HG03103 (cell line): ENCODE measurements around the gene MYO1F.
"Not testable (repeated sequence)": the region's sequence is repeated elsewhere in the genome, so short reads cannot be mapped to it uniquely, and the experiment has no call there.

Source experiments
- ATAC-seq: cut with Tn5 transposase; IDR thresholded peaks from one replicate; pipeline ENCODE4 v1.9.1; 2021; ENCODE audit warnings: low read depth; ENCODE audit not compliant: unreplicated experiment

Gene MYO1F

DNA sequence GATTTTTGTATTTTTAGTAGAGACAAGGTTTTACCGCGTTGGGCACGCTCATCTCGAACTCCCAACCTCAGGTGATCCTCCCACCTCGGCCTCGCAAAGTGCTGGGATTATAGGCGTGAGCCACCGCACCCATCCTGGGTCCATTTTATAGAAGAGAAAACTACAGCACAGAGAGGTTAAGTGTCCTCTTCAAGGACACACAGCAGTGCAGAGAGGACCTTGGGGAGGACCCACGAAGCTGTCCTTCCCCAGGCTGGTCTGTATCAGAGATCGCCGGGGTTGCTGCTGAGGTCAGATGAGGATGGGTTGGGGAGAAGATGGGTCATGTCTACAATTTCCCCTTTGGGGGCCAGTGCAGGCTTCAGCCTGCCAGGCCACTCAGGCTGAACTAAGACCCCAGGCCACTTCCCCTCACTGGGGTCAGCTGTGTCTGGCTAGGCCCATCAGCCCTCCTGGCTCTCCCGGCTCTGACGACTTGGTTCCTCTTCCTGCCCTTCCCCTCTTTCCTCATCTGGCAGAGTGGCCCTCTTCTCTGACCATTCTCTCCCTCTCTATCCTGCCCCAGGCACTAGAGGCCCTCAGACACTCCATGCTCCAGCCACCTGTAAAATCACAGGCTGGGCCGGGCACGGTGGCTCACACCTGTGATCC is 9.6 kb downstream of the MYO1F start:
- ATAC-seq = no peak

DNA sequence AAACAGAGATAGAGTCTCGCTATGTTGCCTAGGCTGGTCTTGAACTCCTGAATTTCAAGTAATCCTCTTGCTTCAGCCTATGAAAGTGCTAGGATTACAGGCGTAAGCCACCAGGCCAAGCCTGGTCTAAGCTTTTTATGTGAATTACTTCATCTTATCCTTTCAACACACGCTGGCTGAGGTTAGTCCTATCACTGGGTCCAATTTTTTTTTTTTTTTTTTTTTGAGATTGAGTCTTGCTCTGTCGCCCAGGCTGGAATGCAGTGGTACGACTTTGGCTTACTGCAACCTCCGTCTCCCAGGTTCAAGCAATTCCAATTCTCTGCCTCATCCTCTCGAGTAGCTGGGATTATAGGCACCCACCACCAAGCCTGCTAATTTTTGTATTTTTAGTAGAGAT is 10.4 kb downstream of the MYO1F start:
- no peak for ATAC-seq

DNA sequence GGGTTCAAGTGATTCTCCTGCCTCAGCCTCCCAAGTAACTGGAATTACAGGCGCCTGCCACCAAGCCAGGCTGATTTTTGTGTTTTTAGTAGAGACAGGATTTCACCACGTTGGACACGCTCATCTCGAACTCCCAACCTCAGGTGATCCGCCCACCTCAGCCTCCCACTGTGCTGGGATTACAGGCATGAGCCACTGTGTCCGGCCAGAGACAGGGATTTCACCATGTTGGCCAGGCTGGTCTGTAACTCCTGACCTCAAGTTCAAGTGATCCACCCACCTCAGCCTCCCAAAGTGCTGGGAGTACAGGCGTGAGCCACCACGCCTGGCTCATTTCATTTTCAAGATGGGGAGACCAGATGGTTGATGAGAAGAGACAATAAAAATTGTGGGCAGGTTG is 12.4 kb downstream of the MYO1F start:
- not testable (repeated sequence) for ATAC-seq

DNA sequence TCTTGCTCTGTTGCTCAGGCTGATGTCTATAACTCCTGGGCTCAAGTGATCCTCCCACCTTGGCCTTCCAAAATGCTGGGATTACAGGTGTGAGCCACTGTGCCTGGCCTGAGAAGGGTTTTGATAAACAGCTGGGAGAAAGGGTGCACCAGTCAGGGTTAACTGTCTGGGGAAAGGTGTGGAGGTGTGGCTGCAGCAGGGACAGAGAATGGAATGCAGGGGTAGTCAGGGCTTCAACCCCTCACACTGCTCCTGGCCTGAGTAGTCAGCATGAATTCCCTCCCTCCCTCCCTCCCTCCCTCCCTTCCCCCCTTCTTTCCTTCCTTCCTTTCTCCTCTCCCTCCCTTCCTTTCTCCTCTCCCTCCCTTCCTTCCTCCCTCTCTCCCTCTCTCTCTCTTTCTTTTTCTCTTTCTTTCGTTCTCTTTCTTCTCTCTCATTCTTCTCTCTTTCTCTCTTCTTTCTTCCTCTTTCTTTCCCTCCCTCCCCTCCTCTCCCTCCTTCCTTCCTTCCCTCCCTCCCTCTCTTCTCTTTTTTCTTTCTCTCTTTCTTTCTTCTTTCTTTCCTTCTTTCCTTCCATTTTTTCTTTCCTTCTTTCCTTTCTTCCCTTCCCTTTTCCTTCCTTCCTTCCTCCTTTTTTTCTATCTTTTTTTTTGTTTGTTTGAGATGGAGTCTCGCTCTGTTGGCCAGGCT is 16.0 kb downstream of the MYO1F start:
- ATAC-seq = no peak

DNA sequence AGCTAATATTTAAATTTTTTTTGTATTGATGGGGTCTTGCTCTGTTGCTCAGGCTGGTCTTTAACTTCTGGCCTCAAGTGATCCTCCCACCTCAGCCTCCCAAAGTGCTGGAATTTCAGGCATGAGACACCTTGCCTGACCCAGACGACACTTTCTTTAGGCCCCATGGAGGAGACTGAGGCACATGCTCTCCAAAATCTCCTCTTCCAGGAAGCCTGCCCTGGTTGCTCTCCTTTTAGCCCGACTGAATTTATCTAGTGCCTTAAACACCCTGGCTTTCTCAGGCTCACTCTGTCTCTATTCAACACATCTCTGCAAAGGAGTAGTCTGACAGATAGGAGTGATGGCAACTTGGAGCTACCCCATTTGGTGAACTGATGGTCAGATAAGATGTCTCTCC is 18.9 kb downstream of the MYO1F start:
- no peak for ATAC-seq

DNA sequence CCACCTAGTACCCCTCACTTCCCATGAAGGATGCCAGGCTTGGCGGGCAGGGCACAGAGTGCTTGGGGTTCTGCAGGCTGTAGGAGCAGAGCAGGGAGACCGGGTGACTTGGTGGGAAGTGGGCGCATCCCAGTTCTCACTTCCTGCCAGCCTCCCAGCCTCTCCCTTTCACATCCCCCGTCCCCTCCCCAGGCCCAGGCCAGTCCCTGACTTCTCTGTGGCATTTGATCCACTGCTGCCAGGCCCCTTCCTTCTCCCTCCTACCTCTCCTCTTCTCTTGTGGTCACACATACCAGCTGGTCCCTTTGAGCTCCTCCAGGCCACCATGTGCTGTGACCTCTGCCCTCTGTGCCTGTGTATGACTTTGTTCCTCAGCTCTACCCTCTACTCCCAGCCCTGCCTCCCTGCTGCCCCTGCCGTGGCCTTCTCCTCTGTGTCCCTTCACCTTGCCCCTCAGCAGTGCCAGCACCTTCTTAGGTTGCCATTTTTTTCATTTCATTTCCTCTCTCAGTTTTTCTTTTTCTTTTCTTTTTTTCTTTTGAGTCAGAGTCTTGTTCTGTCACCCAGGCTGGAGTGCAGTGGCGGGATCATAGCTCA is 19.5 kb downstream of the MYO1F start:
- ATAC-seq = no peak

DNA sequence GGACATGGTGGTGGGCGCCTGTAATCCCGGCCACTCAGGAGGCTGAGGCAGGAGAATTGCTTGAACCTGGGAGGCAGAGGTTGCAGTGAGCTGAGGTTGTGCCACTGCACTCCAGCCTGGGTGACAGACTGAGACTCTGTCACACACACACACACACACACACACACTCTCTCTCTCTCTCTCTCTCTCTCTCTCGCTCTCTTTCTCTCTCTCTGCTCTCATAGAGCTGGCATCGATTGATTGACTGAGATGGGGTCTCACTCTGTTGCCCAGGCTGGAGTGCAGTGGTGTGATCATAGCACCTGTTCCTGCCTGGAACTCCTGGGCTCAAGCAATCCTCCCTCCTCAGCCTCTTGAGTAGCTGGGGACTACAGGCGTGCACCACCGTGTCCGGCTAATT is 23.5 kb downstream of the MYO1F start:
- not testable (repeated sequence) for ATAC-seq

DNA sequence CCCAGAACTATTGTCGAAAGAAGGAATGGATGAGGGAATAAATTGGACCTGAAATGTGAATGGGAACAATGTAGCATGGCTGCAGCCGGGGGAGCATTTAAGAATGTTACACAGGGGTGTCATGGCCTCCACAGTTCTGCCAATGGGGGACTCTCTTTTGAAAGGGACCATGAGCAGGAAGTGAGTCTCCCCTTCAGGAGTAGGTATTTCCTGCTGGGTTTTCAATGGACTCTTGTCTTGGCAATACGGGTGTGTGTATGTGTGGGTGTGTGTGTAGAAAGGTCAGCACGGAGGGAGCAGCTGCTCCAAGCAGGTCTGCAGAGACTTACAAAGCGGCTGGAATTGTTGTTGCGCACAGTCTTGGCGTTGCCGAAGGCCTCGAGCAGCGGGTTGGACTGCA is 24.4 kb downstream of the MYO1F start:
- ATAC-seq = no peak

DNA sequence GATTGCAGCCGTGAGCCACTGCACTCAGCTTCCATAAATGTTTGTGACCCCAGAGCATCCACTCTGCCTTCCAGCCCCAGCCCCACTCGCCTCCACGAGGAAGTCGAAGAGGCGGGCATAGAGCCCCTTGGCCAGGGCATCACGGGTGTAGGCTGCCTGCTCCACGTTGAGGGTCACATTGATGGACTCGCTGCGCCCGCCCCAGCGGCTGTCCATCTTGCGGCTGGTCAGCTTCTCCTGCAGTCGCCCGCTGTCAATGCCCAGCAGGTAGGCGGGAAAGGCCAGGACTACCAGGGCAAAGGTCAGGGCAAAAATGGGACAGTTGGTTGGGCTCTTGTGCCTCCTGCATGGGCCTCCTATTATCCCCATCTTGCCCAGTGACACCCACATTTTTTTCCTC is 27.2 kb downstream of the MYO1F start:
- ATAC-seq = no peak

DNA sequence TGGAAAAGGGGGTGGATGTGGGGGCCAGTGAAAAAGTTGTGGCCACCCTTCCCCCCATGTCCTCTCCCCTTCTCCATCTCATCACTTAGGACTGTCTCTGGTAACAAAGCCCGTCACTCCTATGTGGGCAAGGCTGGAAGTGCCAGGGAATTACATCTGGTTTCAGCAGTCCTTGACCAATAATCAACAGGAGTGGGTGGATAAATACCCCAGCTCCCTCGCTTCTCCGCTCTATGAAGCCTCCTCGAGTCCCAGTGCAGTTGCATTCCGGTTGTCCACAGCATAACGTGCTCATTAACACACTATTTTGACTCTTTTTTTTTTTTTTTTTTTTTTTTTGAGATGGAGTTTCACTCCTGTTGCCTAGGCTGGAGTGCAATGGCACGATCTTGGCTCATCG is 31.5 kb downstream of the MYO1F start:
- no peak for ATAC-seq

DNA sequence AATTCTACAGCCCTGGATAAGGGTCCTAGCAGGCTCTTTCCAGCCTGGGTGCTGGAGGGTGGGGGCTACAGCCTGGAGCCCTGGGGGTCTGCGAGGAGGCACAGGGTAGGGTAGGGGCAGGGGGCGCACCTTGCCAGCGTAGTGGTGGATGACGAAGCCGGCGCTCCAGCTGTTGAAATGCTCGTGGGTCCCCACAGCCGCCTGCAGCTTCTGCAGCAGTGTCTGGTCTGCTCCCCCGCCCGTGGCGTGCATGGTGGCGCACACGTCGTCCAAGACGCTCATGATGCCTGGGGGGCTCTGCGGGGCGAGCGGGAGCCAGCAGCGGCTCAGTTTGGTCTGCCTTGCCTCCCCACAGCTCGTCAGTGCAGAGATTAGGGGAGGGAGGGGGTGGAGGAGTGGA is 33.1 kb downstream of the MYO1F start:
- ATAC-seq = no peak

DNA sequence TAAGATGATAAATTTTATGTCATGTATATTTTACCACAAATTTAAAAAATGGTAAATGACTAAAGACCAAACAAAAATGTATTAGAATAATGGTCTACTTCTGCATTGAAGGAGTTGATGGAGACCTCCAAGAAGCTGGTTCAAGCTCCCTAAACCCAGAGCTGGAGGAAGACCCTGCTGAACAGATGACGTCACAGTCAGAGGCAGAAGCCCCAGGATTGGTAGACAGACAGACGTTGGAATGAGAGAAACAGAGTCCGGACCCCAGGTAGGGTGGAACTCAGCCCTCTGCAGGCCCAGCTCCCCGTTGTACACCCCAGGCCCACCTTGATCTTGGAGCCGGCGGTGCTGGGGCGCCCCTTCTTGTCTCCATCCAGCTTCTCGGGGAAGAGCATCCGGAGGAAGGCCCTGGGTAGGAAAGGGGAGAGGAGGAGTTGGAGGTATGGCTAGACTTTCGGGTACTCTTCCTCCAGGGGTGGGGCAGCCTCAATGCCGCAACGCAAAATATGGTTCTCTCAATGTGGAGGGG is 37.6 kb downstream of the MYO1F start:
- no peak for ATAC-seq

DNA sequence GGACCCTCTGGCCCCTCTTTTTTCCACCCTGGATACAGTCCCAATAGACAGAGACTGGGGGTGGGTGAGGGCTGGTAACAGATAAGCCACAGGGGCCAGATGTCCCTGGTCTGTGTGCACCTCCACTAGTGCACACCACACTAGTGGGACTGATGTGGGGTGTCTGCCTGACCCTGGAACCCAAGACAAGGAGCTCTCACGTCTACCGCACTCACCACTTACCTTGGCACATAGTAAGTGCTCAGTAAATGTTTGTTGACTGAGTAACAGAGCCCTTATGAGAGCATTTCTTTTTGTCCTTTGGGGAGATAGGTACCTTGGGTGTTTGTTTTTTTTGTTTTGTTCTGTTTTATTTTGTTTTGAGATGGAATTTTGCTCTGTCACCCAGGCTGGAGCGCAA is 40.1 kb downstream of the MYO1F start:
- ATAC-seq = no peak

DNA sequence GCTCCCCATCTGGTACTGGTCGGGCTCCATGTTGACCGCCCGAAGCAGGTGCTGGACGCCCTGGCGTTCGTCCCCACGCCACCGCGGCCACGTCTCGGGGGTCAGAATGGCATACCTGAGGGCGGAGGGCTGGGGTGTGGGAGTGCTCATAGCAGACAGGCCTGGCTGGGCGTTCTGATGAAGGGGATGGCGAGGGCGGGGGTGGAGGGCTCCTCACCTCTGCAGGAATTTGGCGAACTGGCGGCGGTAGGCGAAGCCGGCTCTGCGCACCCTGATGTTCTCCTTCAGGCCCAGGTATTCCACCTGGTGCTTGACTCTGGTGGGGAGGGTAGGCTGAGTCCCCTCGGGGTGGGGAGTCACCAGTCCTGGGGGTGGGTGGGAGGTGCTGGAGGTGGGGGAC is 41.0 kb downstream of the MYO1F start:
- no peak for ATAC-seq

DNA sequence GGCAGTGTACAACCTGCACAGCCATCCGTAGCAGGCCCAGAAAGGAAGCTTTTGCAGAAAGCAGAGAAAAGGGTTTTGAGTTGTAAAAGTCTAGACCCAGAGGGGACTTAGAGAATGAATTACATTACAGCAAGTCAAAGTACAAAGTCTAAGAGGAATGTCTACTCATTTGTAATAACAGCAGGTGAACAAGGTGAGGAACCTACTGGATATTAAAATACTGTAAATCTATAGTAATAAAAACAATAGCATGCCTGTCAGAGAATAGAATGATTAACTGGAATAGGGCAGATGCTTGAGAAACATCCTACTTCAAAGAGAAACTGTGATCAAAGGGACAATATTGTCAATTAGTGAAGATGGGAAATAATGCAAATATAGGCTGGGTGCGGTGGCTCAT is 45.0 kb downstream of the MYO1F start:
- no peak for ATAC-seq

DNA sequence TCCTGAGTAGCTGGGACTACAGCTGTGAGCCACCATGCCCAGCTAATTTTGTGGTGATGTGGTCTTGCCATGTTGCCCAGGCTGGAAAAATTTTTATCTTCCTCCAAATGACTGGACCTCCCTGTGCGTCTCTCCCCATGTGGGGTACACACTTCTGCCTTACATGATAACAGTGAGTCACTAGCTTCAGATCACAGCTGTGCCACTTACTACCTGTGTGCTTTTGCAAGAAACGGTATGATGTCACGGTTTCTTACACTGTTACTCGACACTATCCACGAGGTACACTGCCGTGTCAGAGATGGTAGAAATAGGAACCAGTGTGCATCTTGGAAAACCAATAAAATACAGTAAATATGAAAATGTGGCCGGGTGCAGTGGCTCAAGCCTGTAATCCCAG is 45.8 kb downstream of the MYO1F start:
- ATAC-seq = no peak

DNA sequence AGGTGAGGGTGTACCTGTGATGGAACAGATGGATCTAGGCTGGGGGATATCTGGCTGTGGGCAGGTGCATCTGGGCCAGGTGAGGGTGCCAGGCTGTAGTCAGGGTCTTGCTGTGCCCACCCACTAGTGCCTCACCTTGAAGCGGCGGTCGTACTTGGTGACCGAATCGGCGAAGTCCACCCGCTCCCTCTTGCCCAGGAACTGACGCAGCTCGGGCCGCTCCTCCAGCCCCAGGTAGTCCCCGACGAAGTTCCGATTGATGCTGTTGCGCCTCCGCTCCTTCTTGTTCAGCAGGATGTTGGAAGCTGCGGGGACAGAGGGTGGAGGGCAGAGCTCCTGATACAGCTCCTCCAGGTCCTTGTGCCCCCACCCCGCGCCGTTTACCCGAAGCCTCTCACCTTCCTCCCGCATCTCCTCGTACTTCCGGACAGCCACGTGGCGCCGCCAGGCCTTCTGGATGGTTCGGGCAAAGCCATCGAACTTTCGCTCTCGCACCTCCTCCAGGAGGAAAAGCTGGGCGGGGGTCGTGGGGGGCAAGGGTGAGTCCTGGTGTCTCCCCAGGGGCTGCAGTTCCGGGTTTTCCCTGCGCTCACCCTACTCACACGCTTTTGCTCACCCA is 47.1 kb downstream of the MYO1F start:
- ATAC-seq = no peak

DNA sequence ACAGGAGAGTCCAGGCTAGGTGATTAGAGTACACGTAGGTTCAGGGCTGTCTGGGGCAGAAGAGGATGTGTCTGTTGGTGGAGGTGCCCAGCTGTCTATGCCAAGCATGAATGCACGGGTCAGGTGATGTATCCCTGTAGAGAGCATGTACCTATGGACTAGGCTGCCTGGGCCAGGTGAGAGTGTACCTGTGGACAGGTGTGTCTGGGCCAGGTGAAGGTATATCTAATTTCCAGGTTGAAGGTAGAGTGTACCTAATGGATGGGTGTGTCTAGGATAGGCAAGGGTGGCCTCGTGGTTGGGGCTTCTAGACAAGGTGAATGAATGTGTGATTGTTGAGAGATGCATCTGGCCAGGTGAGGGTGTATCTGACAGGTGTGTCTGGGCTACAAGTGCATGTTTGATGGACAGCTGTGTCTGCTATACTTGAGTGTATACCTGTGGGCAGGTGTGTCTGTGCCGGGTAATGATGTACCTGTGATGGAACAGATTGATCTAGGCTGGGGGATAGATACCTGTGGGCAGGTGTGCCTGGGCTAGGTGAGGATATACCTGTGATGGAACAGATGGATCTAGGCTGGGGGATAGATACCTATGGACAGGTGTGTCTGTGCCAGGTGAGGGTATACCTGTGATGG is 47.8 kb downstream of the MYO1F start:
- no peak for ATAC-seq

DNA sequence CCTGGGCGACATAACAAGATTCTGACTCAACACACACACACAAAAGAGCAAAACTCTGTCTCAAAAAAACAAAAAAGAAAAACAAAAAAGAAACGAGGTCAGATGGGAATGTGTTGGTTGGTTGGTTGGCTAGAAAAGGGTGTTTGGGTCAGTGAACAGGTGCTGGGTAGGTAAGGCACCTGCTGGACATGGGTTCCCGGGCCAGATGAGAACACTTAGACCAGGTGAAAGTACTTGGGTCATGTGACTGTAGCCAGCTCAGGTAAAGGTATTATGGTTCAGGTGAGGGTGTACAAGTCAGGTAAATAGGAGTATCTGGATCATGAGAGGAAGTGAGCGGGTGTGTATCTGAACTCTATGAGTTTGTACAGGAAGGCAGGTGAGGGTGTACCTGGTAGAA is 48.7 kb downstream of the MYO1F start:
- ATAC-seq = no peak

DNA sequence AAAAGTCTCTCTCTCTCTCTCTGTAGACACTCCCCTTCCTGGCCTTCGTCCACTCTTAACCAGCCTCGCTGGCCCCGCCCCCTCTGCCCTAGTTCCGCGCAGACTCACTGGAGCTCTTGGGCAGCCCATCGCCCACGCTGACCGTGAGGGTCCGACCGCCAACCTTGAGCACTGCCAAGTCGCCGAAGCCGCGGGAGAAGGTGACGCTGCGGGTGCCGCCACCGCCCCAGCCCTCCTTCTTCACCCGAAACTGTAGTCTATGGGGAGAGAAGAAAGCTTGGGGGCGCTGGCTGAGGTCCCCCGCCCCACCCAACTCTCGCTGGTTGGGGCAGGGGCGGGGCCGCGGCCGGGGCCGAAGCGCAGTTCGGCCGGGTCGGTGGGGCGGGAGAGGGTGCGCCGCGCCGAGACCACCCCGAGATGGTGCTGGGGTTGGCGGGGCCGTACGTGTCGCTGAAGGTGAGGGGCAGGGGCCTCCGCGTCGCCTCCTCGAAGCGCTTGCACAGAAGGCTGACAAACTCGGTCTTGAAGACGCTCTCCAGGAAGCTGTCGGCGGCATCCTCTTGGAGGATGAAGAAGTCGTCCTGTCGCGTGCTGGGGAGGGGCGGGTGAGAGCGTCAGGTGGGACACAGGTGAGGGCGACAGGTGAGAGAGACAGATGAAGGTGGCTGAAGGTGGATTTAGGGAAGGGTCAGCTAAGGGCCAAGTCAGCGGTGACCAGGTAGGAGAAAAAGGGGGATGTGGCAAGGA is 50.7 kb downstream of the MYO1F start:
- ATAC-seq = no peak

DNA sequence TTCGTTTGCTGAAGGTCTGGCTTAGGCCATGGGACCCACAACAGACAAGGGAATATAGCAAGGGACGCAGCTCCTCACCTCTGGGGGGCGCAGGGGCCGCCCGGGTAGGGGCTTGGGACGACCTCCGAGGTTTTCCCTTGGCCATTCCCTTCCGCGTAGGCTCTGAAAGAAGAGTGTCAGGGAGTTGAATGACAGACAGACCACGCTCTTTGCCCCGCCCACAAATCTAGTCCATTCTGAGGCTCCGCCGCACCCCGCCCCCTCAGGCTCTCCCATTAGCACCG is 51.9 kb downstream of the MYO1F start:
- no peak for ATAC-seq
